Endodermal cell (in vitro differentiated cells): ENCODE measurements around the gene HCFC1. TPM values are rescaled to one million over a fixed set of nuclear protein-coding genes. Genes with fewer than 3 reads are reported as not detected.

ENCODE experiments used
- DNase-seq: peaks from one replicate; pipeline ENCODE4 v3.0.0-alpha.2; 2017
- H3K27ac ChIP-seq: 2 replicates; pipeline ENCODE4 v1.5.1; 2013; ENCODE audit warnings: mild to moderate bottlenecking, low read depth, low read length, moderate library complexity
- H3K27me3 ChIP-seq: 2 replicates; pipeline ENCODE4 v1.6.1; 2013; ENCODE audit warnings: mild to moderate bottlenecking, low read length, moderate library complexity; ENCODE audit not compliant: insufficient read depth, control insufficient read depth, poor library complexity, severe bottlenecking
- H3K36me3 ChIP-seq: 2 replicates; pipeline ENCODE4 v1.7.0; 2013; ENCODE audit warnings: mild to moderate bottlenecking, low read length, moderate library complexity; ENCODE audit not compliant: control insufficient read depth, insufficient read depth
- H3K4me1 ChIP-seq: one replicate; pipeline ENCODE4 v1.7.0; 2013; ENCODE audit warnings: low read length; ENCODE audit not compliant: control insufficient read depth, insufficient read depth
- H3K4me3 ChIP-seq: 2 replicates; pipeline ENCODE4 v1.5.1; 2013; ENCODE audit warnings: mild to moderate bottlenecking, low read length, moderate library complexity
- H3K9ac ChIP-seq: 2 replicates; pipeline ENCODE4 v1.6.1; 2013; ENCODE audit warnings: mild to moderate bottlenecking, low read length, moderate library complexity; ENCODE audit not compliant: poor library complexity, severe bottlenecking; ENCODE audit errors: extremely low read depth
- H3K9me3 ChIP-seq: 2 replicates; pipeline ENCODE4 v1.6.1; 2013; ENCODE audit warnings: mild to moderate bottlenecking, low read length, moderate library complexity; ENCODE audit not compliant: control insufficient read depth
- H3K27ac Mint-ChIP-seq: 2 replicates; pipeline ENCODE4 v1.8.0; 2020; ENCODE audit warnings: mixed read lengths
- H3K27me3 Mint-ChIP-seq: 2 replicates; pipeline ENCODE4 v1.8.0; 2021; ENCODE audit warnings: mild to moderate bottlenecking, mixed read lengths; ENCODE audit not compliant: insufficient read depth
- H3K36me3 Mint-ChIP-seq: 2 replicates; pipeline ENCODE4 v1.8.0; 2020; ENCODE audit warnings: low read depth, mixed read lengths
- H3K4me1 Mint-ChIP-seq: 2 replicates; pipeline ENCODE4 v1.8.0; 2020; ENCODE audit warnings: mixed read lengths
- H3K4me3 Mint-ChIP-seq: 2 replicates; pipeline ENCODE4 v1.8.0; 2020; ENCODE audit warnings: mild to moderate bottlenecking, moderate library complexity, mixed read lengths
- H3K9me3 Mint-ChIP-seq: 2 replicates; pipeline ENCODE4 v1.8.0; 2020; ENCODE audit warnings: mild to moderate bottlenecking, mixed read lengths
- WGBS, 2 experiments: methylation state at CpG; one replicate each; pipeline versions ENCODE4 v1.1.5 to v1.1.7; 2013; ENCODE audit warnings: missing lambda C conversion rate in 2 of 2, mixed read lengths in 1 of 2; ENCODE audit not compliant: insufficient coverage in 1 of 2, insufficient read length in 1 of 2; 5-methylcytosine and 5-hydroxymethylcytosine counted together
- total RNA-seq, 2 donors: library from RNA; stranded (reverse); fragmentation: NEBNext Ultra II Directional in 1 of 2; extraction: Animal tissue kit (Norgen Biotek cat#: 25700) in 1 of 2; gene quantifications; 2 replicates in 1 of 2; 3 replicates in 1 of 2; pipeline ENCODE4 v1.2.1, GENCODE V29; 2021
- TF ChIP-seq, protein P1 (sequence below): fragments of 200-600 bp; sonication (generic); conservative IDR thresholded peaks from 2 replicates; pipeline ENCODE4 v1.5.0; 2021; ENCODE audit warnings: antibody characterized with exemption, mild to moderate bottlenecking

Gene HCFC1
- total RNA-seq, 2 donors from 2014 or later: 93.4 to 112 TPM

- H3K4me1 ChIP-seq: no peaks in the 10 kb centered on the region
- H3K9me3 ChIP-seq: no peaks in the 10 kb centered on the region
- H3K4me3 ChIP-seq: no peak overlapping the region
- no peak overlapping the region for H3K27ac ChIP-seq
- Mint-ChIP-seq H3K9me3 (peaks cover 58% of the 10 kb centered on the region), H3K4me3 (no peak overlapping the region), H3K27me3 (no peaks in the 10 kb centered on the region), H3K27ac (no peak overlapping the region), H3K4me1 (no peaks in the 10 kb centered on the region), H3K36me3 (peaks cover 10% of the 10 kb centered on the region)
- DNase-seq: peak; percentile 39
- no peaks in the 10 kb centered on the region for H3K27me3 ChIP-seq
- WGBS, 2 experiments: 96 to 98% methylated on average over 9 to 17 of the region's 22 CpGs
- TF ChIP-seq, protein P1, sequence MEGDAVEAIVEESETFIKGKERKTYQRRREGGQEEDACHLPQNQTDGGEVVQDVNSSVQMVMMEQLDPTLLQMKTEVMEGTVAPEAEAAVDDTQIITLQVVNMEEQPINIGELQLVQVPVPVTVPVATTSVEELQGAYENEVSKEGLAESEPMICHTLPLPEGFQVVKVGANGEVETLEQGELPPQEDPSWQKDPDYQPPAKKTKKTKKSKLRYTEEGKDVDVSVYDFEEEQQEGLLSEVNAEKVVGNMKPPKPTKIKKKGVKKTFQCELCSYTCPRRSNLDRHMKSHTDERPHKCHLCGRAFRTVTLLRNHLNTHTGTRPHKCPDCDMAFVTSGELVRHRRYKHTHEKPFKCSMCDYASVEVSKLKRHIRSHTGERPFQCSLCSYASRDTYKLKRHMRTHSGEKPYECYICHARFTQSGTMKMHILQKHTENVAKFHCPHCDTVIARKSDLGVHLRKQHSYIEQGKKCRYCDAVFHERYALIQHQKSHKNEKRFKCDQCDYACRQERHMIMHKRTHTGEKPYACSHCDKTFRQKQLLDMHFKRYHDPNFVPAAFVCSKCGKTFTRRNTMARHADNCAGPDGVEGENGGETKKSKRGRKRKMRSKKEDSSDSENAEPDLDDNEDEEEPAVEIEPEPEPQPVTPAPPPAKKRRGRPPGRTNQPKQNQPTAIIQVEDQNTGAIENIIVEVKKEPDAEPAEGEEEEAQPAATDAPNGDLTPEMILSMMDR: no peak
- H3K36me3 ChIP-seq: no peaks in the 10 kb centered on the region
- no peak overlapping the region for H3K9ac ChIP-seq
Observed at GRCh38 chrX:153910446-153910845, 61.2 kb downstream of the HCFC1 start.

GRCh38 chrX:153909980-153910360, 61.6 kb downstream of the HCFC1 start:
- peaks cover 58% of the 10 kb centered on the region for H3K9me3 Mint-ChIP-seq
- no peak overlapping the region for H3K4me3 Mint-ChIP-seq
- no peak overlapping the region for H3K27ac Mint-ChIP-seq
- no peak for DNase-seq
- no peaks in the 10 kb centered on the region for H3K4me1 Mint-ChIP-seq
- Histone ChIP-seq H3K4me3 (no peak overlapping the region), H3K27me3 (no peaks in the 10 kb centered on the region), H3K4me1 (no peaks in the 10 kb centered on the region), H3K27ac (no peak overlapping the region), H3K9me3 (no peaks in the 10 kb centered on the region), H3K36me3 (no peaks in the 10 kb centered on the region), H3K9ac (no peak overlapping the region)
- TF ChIP-seq, protein P1: no peak
- no peaks in the 10 kb centered on the region for H3K27me3 Mint-ChIP-seq
- peaks cover 10% of the 10 kb centered on the region for H3K36me3 Mint-ChIP-seq
- WGBS, 2 experiments: 89 to 100% methylated on average over 8 to 24 of the region's 25 CpGs

- Mint-ChIP-seq H3K4me1 (no peaks in the 10 kb centered on the region), H3K27me3 (no peaks in the 10 kb centered on the region), H3K9me3 (peaks cover 54% of the 10 kb centered on the region), H3K4me3 (no peak overlapping the region), H3K27ac (no peak overlapping the region), H3K36me3 (peaks cover 5% of the 10 kb centered on the region)
- no peak overlapping the region for H3K4me3 ChIP-seq
- no peaks in the 10 kb centered on the region for H3K9me3 ChIP-seq
- no peaks in the 10 kb centered on the region for H3K36me3 ChIP-seq
- WGBS, 2 experiments: 85% methylated on average over 34 of the region's 37 CpGs; no CpG with 5 or more reads in 1 of the 2 experiments
- H3K27ac ChIP-seq: no peak overlapping the region
- no peak overlapping the region for H3K9ac ChIP-seq
- TF ChIP-seq, protein P1: no peak
- no peaks in the 10 kb centered on the region for H3K4me1 ChIP-seq
- H3K27me3 ChIP-seq: no peaks in the 10 kb centered on the region
- DNase-seq: peak; percentile 81
Observed at GRCh38 chrX:153909024-153909979, 62.3 kb downstream of the HCFC1 start.
